ENCODE measurements around the gene PIEZO2.
A peak's percentile ranks its signal among the peaks of the same experiment; 100 is the strongest.

Gene PIEZO2

DNA sequence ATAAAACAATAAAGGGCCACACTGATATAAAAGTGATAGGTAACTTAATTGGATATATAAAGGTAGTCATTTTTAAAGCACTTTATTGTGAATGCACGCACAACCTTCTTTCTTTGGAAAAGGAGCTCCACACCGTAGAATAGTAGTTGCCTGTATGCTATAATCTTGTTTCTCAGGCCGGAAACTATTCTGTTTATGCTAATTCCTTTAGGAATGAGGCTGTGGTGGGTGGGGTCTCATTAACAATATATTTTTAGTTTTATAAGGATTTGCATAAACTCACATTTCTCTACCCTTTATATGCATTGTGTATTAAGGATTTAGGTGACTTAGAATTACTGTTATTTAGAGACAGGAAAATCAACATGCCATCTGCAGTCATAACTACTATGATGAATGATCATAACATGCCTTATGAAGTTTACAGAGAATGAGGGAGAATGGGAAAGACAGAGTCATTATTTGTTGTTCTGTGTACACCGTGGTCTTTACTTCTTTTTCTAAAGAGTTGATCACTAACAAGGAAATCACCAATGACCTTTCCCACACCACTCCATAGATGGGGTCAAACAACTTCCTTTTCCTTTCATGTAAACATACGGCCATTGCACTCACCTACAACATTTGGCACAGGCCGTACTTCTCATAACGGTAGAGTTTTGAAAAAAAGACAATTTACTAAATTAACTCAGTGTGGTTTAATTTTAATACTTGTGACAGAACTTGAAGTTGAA, 84.5 kb downstream of the PIEZO2 start:
- no peak for DNase-seq (ENCODE audit: low spot score)

DNA sequence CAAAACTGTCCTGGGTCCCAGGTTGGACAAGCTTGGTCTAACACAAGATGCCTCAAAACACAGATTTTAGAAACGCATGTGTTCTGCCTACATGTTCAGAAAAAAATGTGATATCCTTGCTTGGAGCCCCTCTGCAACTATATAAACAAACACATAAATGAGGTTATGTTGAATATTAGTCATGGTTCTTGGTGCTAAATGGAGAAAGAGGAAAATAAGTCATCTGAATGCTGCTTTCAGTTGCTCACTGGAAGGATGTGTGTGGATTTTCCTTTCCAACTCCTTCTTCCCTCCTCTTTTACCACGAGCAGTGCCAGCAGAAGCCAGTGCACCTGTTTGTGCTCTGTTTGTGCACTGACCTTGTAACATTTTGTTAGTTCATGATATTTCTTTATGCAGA, 85.3 kb downstream of the PIEZO2 start:
- DNase-seq (ENCODE audit: low spot score), result no peak

DNA sequence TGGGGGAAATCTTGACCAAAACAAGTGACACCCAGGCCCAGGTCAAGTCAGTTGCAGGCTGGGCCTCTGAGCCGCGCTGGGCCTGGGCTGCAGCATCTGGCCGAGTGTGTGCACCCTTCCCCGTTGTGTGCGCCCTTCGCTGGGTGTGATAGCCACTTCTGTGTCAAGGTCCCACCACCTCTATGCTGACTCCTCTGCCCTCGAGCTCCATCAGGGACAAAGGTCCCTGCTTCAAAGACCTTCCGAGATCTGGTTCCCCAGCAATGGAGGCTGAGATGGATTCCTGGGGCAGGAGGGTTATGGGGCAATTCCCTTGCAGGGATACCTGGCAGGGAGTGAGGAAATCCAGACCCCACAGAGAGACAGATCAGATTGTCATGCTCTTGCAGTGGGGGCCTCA, 93.6 kb downstream of the PIEZO2 start:
- no peak for DNase-seq (ENCODE audit: low spot score)

DNA sequence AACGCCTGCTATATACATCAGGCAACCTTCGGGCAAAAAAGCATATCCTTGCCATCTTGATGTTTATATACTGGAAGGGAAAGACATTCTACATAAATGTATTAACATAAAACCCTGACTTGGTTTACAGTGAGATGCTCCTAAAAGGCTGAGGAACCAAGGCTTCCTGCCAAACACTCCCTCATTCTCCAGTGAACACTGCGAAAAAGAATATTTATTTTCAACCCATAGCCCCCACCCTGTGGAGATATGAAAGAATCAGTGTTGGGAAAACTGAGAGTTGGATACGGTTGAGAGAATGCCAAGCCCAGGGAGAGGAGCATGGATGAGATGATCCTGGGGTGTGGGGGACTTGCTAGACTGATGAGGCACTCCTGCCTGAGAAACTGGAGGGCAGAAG, 94.9 kb downstream of the PIEZO2 start:
- no peak for DNase-seq (ENCODE audit: low spot score)

DNA sequence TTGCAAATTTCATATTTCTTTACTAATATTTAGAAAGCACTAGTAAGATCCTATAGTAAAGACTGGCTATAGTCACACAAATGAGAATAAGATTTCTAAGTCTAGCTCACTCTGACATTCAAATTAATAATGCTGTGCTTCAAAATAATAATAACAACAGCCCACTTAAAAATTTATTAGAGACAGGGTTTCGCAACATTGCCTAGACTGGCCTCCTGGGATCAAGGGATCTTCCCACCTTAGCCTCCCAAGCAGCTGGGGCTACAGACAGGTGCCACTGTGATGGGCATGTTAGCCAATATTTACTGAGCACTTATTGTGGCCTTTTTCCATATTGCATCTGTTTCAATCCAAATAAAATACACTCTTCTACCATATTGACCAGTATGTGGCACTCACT, 96.1 kb downstream of the PIEZO2 start:
- DNase-seq (ENCODE audit: low spot score), result no peak

DNA sequence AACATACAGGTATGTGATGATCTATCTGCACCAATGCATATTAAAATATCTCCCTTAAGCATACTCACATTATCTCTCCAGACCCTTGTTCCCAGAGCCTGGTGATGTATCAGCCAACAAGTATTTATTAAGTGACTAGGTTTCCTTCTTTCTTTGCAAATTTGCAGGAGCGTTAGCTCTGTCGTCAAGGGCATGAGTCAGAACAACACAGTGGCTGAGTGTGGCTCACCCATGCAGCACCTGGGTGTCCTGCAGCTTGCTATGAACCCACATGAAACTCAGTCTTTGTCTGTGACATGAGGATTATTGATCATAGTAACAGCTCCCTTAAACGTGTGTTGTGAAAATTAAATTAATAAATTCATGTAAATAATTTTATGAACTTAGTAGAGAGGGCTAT, 96.6 kb downstream of the PIEZO2 start:
- DNase-seq (ENCODE audit: low spot score), result no peak

DNA sequence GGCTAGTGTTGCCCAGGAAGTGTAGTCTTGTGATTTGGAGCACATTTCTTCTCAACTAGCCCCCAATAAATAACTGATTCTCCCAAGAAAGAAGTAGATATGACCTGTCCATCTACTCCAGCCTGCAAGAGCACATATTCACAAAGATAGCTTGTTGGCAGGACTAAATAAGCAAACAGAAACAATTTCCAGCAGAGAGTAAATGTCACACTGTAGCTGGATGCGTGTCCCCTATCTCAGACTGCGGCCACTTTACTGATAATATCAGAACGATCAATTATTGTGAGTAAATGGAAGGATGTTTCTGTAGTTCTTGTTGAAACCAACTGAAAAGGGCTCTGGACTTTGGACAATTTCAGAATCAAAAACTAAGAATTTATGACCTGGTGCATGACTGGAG, 97.9 kb downstream of the PIEZO2 start:
- DNase-seq (ENCODE audit: low spot score), result no peak

DNA sequence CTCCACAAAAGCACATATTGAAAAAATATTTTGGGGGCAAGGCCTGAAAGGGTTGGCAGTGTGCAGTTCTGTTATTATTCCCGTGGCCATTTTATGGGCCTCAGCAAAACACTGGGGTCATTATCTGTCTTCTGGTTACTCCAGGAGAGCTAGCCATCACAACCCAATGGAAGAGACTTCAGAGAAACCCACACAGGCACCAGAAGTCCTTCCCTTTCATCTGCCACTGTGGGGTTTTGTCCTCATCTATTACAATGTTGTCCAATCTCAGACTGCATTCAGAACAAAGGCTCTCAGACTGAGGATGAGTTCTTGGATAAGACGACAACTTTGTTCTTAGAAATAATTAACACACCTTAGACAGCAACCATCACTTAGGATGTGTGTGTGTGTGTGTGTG, 98.4 kb downstream of the PIEZO2 start:
- no peak for DNase-seq (ENCODE audit: low spot score)

DNA sequence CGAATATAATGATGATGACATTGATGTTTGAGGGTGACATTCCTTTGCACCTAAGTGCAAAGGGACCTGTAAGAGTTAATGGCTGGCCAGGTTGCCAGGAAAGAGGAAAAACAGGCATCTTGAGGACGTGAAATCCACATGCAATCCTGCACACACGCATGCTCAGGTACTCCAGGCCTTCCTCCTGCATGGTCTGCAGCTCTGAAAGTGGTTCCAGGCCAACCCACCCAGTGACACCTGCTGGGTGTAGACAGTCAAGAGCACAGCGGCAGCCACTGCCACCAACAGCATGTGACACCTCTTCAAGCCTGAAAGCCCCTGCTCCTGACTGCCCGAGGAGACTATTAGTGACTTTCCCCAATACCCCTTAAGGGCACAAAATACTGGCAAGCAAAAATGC, 101.6 kb downstream of the PIEZO2 start:
- DNase-seq (ENCODE audit: low spot score), result no peak

DNA sequence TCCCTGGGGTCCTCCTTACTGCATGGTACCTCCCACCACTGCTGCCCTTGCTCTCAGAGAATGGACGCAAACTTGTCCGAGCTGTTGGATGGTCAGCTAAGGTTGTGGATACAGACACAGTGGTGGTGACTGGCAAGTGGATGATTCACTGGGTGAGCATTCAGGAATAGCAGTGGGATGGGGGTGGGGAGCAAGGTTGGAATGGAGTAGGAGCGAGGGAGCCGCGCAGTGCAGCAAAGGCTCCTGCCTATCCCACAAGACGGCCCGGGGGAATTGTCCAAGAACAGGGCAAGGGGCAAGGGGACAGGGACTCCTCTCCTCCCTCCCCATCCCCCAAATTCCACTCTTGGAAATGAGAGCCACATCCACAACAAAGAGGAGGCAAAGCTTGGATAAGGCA, 102.2 kb downstream of the PIEZO2 start:
- no peak for DNase-seq (ENCODE audit: low spot score)

DNA sequence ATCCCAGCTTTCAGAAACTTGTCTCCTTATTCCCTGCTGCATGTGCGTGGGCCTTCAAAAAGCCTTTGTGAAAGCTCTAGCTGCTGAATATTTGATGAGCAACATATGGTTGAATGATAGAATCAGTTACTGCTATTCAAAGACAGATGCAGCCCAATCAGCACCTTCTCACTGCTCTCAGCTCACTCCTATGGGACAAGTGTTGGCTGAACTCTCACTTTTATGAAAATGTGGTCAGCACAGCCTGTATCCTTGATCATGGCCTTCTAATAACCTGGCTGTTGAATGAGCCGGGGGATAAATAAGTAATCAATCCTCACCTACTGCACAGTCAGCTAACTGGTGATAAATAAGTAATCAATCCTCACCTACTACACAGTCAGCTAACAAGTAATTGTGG, 103.2 kb downstream of the PIEZO2 start:
- no peak for DNase-seq (ENCODE audit: low spot score)

DNA sequence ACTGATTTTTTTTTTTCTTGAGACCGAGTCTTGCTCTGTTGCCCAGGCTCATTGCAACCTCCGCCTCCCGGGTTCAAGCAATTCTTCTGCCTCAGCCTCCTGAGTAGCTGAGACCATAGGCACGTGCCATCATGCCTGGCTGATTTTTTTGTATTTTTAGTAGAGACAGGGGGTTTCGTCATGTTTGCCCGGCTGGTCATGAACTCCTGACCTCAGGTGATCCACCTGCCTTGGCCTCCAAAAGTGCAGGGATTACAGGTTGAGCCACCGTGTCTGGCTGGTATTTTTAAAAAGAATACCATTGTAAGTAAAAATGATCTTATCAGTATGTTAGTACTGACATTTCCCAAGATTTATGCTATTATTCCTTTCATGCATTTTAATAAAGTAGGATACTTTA, 105.7 kb downstream of the PIEZO2 start:
- DNase-seq (ENCODE audit: low spot score), result no peak

DNA sequence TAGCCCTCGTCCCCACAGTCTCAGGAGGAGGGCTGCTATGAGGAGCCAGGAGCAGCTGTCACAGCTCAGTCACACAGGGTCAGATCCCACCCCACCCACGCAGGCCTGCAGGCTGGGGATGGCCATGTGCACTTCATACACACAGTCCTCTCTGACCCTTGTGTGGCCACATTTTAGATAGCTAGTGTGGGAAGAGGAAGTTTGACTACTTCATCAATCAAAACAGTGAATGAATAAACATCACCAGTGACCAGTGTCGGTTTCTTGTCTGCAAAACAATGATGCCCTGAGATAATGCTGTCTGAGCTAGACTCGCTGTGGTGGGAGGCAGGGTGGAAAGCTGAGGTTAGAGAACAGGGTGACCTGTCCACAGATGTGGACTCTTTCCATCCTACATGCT, 107.1 kb downstream of the PIEZO2 start:
- no peak for DNase-seq (ENCODE audit: low spot score)

DNA sequence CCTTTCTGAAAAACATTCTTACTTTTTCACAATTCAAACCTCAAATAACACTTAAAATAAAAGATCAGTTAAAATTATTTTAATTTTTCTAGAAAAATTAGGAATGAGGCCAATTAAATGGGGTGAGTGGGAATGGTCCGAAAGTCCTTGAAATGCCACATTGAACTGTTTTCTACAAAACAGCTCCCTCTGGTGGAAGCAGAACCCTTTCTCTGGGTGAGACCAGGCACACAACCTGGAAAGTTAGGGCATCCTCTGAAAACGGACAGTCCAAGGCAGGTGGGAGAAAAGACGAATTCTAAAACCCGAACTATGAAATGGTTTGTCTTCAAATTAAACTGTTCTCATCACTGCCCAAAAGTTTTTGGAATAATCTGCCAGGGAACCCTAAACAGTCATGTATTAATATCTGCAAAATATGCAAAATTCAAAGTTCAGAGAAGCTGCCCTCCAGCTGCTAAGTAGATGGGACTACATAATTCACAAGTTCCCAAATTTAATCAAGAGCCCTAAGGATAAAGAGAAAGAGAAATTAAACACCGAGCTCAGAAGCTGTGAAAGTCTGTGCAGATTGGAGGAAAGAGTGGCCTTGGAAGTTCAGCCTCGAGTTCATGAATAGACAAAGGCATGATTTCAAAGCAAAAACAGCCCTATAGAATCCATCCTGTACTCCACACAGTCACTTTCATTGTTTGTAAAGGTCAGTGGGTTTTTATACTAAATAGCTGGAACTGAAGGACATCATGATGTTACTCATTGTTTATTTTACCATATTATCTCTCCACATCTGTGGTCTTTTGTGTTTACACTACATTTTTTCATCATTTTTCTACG, 108.3 kb downstream of the PIEZO2 start:
- DNase-seq (ENCODE audit: low spot score), result peak; percentile 70

DNA sequence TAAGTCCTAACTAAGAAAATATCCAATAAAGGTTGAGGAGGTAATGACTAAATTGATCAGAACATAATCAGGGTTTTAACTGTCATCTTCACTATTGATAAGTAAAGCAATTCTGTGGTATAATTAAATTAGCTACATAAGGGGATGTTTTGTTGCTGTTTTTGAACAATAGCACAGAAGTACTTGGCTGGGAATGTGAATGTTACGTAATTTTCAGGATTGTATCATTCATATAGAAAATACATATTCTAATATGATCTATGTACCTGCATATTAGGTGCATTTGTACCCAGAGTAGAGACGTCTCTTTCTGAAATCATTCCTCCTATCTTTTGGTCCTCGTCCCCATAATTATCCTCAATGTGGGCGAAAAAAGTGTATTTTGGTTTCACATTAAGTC, 109.0 kb downstream of the PIEZO2 start:
- DNase-seq (ENCODE audit: low spot score), result no peak

DNA sequence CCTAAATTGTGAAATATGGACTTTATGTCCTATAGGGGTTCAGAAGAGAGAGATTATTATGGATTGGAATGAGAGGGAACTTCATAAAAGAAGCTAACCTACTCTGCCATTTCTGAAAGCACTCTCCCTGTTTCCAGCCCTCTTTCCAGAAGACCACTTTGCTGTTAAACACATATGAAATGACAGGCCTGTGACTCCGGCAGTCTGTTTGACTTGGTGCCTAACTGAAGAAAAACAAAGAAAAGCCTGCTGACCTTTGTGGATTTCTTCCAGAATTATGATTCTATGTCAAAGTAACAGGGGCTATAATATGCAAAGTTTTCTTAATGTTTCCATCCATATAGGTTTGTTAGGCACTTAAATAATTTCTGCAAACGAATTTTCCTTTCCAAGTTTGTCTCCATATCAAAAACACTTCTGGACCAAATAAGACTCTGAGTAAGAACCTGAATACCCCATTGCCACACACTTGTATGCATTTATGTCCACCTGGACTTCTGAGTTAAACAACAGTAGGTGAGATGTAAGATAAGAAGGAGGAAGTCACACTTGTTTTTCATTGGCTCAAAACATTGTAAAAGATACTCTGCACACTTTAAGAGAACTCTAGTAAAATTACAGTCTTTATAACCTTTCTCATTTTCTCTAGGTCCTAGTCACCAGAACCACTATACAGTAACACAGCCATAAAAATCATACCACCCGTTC, 111.7 kb downstream of the PIEZO2 start:
- no peak for DNase-seq (ENCODE audit: low spot score)

DNA sequence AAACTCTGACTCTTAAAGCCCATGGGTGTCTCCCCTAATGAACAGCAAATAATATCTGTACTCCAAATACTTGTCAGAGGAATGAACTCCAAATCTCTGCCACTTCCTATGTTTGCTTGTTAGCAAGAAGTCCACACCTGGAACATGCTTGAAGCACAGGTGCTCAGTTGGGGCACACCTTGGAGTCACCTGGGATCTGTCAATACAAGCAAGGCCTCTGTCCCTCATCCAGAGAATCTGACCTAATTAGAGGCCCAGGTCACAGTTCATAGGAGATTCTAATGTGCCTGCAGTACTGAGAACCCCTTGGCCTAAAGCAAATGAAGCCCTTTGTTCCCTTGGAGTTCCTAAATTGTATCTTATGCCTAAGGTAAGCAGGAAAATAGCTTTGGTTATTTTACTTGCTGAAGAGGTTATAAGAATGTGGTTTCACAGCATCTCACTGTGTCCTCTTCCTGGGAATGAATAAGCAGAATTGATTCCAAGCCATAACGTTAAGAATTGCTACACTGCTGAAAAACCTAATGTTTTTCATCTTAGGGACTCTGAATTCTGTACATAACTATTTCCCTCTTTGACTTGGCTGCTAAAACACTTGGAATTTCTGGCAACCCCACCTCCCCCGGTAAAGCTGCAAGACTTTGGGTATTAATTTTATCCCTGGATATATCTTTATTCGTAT, 113.4 kb downstream of the PIEZO2 start:
- no peak for DNase-seq (ENCODE audit: low spot score)

DNA sequence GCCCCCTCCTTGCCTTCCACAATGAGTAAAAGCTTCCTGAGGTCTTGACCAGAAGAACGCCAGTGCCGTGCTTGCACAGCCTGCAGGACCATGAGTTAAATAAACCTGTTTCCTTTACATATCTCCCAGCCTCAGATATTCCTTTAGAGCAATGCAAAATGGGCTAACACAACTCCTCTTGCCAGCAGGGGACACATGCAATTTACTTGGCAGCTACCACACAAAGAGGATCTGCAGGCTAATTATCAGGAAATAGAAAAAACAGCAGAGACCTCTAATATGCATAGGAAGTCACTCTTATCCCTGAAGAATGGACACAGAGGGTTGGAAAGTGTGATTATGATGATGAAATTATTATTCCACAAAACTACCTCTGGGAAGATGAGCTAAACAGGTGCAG, 114.0 kb downstream of the PIEZO2 start:
- no peak for DNase-seq (ENCODE audit: low spot score)

DNA sequence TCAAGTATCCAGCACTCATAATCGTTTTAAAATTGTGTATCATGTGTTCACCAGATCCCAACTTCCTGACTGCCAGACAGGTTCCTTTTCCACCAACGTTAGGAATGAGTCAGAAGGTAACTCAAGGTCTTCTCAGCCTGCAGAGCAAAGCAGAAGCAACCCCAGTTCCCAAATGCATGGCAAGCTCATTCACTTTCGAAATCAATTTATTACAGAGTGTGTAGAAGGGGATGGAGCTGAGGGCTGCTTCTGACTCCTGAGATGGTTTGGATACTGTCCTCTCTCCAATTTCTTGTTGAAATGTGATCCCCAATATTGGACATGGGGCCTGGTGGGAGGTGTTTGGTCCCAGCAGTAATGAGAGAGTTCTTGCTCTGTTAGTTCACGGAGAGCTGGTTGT, 114.5 kb downstream of the PIEZO2 start:
- DNase-seq (ENCODE audit: low spot score), result peak; percentile 26

DNA sequence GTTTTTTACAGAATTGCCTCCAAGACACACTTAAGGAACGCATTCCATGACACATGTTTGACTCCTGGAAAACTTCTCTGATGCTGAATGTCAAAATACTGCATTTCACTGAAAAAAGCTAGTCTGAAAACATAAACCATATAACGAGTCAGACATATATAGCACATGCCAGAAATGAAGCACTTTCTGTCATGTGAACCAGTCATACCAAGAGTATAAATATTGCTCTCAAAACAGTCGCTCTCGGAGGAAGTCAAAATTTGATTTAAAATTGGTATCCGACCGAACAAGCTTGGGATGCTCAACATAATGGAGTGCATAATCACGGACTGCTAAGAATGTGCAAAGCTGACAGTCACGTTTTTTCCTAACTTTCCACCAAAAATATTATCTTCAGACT, 115.9 kb downstream of the PIEZO2 start:
- no peak for DNase-seq (ENCODE audit: low spot score)

DNA sequence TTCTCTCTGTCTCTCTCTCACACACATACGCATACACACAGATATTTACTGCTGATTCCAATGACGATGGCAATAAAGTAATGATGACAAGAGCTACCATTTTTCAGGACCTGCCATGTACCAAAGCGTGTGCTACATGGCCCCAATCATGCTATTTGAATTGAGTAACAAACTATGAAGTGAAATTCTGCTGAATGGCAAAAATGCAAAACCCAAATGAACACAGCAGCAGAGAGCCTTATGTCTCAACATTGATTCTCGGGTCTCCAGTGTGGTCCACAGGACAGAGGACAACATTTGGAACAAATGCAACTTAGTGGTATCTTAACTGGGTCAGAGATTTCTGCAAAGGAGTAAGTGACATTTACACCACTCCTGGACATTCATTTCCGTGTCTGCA, 117.4 kb downstream of the PIEZO2 start:
- DNase-seq (ENCODE audit: low spot score), result no peak

DNA sequence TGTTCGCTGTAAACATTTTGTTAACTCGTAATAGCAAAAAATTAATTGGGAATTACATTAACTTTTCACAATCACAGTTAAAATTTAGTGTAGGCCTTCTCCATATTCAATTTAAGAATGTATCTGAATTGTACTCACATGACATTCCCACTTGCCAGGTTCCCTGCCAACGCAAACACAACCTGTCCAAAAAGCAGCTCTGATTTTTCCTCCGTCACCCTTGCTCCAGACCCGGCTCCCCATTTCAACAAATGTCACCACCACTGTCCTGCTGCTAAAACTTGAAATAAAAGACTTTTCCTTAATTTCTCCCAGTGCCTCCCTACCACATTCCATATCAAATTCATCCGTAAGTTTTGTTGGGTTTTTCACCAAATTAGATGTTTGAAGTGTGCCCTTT, 120.3 kb downstream of the PIEZO2 start:
- DNase-seq (ENCODE audit: low spot score), result no peak

DNA sequence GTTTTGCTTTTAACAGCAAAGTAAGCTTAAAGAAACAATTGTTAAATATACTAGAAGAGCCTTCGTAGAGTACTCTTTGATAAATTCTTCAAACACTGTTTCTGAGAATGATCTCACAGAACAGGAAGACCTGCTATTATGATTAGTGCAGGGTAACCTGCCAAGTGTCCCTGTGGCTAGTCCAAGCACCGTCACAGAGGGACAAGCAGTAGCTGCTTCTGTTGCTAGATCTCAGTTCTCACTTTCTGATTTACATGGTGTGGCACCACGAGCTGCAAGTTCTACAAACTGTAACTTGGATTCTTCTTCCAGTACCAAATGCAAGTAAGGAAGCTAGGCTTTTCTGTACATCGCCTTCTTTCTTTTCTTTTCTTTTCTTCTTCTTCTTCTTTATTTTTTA, 121.5 kb downstream of the PIEZO2 start:
- no peak for DNase-seq (ENCODE audit: low spot score)
